Effector CD8-positive, alpha-beta T cell (primary cell): ENCODE data around the gene PPP1R15A.
"Not testable (repeated sequence)": the region's sequence is repeated elsewhere in the genome, so short reads cannot be mapped to it uniquely, and the experiment has no call there.

Source experiments
- DNase-seq: peaks from one replicate; lab custom pipeline; 2025; lab: John Stamatoyannopoulos, UW

PPP1R15A gene

DNA sequence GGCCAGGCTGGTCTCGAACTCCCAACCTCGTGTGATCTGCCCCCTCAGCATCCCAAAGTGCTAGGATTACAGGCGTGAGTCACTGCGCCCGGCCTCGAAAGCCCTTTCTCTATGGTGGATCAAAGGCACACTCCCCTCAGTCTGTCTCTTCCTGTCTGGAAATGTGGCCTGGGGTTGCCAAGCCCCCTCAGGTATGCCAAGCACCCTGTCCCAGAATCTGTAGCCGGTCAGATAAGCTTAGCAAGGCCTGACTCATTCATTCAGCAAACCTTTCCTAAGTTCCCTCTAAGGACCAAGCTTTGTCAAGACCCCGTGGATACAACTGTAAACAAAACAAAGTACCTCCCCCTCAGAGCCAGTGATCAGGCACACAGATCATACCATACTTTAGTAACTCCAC, 42.0 kb downstream of the PPP1R15A start:
- no peak for DNase-seq

DNA sequence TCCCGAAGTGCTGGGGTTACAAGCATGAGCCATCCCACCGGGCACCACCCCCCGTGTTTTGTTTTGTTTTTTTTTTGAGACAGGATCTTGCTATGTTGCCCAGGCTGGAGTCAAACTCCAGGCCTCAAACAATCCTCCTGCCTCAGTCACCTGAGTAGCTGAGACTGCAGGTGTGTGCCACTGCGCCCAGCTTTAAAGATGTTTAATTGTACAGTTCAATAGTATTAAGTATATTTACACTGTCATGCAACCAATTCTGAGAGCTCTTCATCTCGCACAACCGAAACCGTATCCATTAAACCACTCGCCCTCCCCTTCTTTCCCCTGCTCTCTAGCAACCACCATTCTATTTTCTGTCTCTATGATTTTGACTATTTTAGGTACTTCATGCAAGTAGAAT, 43.5 kb downstream of the PPP1R15A start:
- no peak for DNase-seq

DNA sequence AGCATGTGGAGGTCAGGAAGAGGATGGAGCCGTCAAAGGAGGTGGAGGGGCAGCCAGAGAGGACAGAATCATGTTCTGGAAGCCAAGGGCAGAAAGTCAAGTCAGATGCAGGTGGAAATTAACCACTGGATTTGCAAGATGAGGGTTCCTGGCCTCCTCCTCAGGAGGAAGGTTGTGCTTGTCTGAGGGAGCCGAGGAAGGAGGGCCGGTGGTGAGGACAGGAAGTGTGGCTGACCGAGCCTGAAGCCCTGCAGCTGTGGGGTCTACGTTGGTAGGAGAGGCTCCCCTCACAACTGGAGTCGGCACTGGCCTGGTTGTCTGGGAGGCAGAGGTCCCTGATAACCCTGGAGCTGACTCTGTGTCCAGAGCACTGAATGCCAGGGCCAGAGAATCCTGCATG, 45.9 kb downstream of the PPP1R15A start:
- DNase-seq: no peak

DNA sequence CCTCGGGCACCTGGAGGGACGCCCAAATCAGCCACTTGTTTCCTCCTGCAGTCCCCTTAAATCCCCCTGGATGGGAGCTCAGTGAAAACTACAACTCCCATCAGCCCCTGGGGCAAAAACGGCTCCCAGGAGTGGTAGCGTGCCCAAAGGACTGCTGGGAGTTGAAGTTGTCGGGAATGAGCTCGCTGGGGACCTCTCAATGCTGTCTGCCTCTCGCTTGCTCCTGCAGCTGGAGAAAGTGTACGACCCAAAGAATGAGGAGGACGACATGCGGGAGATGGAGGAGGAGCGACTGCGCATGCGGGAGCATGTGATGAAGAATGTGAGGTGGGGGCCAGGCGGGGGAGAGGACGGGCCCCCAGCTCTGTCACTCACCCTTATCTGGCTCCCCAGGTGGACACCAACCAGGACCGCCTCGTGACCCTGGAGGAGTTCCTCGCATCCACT, 46.6 kb downstream of the PPP1R15A start:
- no peak for DNase-seq

DNA sequence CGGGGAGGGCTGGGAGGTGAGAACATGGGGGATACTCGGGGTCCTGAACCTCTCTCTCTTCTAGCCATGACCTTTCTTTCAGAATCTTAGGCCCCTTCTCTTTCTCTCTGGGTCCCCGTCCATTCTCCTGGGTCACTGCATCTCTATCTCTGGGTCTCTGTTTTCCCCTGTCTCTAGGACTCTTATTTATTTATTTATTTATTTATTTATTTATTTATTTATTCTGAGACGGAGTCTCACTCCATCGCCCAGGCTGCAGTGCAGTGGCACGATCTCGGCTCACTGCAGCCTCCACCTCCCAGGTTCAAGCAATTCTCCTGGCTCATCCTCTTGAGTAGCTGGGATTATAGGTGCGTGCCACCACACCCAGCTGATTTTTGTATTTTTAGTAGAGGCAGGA, 47.0 kb downstream of the PPP1R15A start:
- DNase-seq: not testable (repeated sequence)

DNA sequence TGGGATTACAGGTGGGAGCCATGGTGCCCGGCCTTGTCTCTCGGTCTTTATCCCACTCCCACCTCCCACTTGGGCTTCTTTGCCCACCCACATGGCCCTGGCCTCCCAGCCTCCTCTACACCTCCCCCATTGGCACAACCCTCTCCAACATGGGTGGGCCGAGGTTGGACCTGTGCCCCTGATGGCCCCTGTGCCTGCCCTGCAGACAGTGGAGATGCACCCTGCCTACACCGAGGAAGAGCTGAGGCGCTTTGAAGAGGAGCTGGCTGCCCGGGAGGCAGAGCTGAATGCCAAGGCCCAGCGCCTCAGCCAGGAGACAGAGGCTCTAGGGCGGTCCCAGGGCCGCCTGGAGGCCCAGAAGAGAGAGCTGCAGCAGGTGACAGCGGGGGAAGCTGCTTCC, 48.7 kb downstream of the PPP1R15A start:
- no peak for DNase-seq

DNA sequence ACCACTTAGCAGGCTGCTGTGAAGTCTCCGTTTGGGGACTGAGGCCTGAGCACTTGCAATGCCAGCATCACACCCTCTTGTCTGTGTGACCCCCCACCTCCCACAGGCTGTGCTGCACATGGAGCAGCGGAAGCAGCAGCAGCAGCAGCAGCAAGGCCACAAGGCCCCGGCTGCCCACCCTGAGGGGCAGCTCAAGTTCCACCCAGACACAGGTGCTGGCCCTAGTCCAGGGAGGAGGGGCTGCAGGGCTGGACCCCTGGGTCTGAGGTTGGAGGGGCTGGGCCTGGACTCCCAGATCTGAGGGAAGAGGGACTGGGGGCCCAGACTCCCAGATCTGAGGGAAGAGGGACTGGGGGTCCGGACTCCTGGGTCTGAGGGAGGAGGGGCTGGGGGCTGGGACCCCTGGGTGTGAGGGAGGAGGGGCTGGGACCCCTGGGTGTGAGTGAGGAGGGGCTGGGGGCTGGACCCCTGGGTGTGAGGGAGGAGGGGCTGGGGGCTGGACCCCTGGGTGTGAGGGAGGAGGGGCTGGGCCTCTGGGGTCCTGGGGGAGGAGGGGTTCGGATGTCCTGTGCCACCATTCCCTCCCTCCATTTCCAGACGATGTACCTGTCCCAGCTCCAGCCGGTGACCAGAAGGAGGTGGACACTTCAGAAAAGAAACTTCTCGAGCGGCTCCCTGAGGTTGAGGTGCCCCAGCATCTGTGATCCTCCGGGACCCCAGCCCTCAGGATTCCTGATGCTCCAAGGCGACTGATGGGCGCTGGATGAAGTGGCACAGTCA, 49.7 kb downstream of the PPP1R15A start:
- DNase-seq: no peak

DNA sequence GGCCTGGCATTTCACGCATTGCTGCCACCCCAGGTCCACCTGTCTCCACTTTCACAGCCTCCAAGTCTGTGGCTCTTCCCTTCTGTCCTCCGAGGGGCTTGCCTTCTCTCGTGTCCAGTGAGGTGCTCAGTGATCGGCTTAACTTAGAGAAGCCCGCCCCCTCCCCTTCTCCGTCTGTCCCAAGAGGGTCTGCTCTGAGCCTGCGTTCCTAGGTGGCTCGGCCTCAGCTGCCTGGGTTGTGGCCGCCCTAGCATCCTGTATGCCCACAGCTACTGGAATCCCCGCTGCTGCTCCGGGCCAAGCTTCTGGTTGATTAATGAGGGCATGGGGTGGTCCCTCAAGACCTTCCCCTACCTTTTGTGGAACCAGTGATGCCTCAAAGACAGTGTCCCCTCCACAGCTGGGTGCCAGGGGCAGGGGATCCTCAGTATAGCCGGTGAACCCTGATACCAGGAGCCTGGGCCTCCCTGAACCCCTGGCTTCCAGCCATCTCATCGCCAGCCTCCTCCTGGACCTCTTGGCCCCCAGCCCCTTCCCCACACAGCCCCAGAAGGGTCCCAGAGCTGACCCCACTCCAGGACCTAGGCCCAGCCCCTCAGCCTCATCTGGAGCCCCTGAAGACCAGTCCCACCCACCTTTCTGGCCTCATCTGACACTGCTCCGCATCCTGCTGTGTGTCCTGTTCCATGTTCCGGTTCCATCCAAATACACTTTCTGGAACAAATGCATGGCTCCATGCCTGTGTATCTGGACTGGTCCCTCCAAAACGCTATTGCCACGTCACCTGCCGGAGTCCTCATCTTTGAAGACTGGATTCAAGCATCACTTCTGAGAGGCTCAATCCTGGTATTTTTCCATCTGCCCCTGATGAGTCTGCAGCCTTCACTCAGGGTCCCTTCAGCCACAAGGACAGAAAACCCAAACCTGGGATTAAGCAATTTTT, 50.6 kb downstream of the PPP1R15A start:
- no peak for DNase-seq

DNA sequence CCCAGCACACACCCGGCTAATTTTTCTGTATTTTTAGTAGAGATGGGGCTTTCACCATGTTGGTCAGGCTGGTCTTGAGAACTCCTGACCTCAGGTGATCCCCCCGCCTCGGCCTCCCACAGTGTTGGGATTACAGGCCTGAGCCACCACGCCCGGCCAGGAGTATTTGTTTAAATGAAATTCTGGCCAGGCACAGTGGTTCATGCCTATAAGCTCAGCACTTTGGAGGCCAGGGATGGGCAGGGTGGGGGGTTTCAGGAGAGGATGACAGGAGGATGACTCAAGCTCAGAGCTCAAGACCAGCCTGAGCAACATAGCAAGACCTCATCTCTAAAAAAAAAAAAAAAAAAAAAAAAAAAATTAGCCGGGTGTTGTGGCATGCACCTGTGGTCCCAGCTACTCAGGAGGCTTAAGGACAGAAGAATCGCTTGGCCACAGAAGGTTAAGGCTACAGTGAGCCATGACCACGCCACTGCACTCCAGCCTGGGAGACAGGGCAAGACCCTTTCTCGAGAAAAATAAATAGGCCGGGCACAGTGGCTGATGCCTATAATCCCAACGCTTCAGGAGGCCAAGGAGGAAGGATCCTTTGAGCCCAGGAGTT, 53.1 kb downstream of the PPP1R15A start:
- DNase-seq: no peak
